HG02970 (cell line): ENCODE measurements around the gene FIGNL1.
"Not testable (repeated sequence)": the region's sequence is repeated elsewhere in the genome, so short reads cannot be mapped to it uniquely, and the experiment has no call there.

Experiments
- ATAC-seq: cut with Tn5 transposase; IDR thresholded peaks from one replicate; pipeline ENCODE4 v1.9.1; 2021; ENCODE audit warnings: mild to moderate bottlenecking, moderate library complexity, moderate number of reproducible peaks; ENCODE audit not compliant: unreplicated experiment, low FRiP score

The FIGNL1 gene

DNA sequence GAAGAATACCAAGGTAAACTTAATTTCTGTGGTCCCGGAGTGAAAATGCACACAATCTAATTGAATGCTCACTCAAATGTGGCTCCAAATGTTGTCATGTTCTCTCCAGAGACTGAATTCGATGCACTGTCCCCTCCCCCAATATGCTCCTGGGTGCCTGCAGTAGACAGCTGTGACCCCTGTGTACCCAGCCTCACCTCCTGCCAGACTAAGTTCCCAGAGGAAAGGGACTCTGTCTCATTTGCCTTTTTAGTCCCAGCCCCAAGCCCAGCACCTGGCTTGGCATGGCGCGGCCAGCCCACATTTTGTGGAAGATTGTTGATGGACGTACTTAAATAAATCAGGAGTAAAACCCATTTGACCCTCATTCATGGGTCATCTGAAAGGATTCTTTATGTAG is 21.8 kb upstream of the FIGNL1 start:
- ATAC-seq: no peak

DNA sequence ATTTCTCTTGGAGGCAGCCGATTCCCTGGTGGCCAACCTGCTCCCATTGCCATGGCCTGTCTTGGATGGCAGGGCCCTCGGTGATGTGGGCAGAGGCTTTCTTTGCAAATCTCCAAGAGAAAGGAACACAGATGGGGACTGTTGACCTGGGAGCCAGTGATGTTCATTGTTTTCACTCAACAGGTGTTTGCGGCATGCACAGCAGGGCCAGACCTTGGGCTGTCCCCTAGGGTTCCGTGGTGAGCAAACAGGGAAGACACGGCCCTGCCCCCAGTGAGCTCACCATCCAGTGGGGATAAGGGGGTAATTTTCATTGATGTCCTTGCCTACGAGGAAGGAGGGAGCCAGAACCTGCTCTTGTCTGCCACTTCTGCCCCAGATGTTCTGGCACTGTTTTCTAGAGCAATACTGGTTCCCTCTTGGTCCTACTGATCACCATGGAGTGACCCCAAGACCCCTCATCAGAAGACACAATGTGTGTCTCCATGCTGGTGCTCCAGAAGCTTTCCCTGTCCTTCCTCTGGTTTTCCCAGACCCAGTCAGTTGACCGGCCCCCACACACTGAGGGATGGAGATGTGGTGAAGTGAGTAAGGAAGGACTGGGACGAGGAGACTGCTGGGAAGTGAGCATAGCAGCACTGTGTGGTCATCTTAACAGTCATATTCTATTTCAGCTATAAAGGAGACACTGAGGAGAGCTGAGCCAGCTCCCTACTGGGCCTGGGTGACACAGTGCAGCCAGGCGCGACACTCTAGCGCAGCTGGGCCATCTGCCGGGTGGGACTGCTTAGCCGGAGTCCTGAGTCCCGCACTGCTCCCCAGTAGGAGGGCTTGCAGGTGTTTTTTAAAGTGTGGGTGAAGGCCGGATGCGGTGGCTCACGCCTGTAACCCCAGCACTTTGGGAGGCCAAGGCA is 20.4 kb upstream of the FIGNL1 start:
- ATAC-seq: no peak

DNA sequence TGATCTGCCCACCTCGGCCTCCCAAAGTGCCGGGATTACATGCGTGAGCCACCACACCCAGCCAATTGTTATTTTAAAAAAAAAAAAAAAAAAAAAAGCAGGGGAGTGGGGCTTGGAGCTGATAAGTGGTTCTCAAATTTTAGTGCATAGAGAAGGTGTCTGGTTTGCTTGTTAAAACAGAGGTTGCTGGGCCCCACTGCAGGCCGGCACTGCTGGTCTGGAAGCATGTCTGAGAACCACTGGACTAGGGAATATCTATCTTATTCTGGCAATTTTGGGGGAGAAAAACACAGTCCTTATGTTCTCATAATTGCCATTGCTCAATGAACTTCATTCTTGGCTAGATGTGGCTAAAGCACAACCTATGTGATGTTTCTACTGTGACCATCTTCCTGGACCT is 19.0 kb upstream of the FIGNL1 start:
- ATAC-seq: no peak

DNA sequence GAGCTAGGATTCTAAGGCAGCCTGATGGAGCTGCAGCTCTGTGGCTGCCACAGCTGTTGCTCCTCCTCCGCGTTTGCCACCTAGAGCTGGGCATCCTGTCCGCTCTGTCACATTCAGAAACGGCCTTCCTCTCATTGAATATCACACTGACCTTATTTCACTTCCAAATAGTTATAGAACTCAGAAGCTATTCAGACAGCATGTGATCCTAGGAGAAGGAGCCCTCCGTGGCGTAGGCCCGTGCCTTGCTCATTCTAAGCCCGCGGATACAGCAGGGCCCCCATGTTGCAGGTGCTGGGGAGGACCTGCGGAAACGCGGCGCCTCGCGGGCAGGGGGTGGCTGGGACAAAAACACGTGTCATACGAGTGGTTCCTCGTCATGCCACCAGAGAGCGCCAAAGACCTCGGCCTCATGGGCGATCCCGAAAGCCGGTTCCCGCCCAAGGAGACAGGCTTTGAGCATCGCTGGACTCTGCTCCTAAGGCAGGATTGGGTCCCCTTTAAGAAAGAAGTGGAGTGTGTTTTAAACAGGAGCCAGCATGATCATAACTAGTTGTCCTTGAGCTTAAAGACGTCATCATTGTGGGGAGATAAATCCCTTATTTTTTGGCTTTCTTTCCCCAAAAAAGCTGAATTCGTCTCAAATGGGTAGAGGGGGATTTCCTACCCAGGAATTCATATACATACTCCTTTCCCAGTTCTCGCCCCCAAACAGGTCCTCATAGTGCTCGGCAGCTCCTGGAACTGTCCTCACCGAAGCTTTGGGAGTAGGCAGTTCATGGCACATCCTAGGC is 17.9 kb upstream of the FIGNL1 start:
- ATAC-seq: peak; percentile 74

DNA sequence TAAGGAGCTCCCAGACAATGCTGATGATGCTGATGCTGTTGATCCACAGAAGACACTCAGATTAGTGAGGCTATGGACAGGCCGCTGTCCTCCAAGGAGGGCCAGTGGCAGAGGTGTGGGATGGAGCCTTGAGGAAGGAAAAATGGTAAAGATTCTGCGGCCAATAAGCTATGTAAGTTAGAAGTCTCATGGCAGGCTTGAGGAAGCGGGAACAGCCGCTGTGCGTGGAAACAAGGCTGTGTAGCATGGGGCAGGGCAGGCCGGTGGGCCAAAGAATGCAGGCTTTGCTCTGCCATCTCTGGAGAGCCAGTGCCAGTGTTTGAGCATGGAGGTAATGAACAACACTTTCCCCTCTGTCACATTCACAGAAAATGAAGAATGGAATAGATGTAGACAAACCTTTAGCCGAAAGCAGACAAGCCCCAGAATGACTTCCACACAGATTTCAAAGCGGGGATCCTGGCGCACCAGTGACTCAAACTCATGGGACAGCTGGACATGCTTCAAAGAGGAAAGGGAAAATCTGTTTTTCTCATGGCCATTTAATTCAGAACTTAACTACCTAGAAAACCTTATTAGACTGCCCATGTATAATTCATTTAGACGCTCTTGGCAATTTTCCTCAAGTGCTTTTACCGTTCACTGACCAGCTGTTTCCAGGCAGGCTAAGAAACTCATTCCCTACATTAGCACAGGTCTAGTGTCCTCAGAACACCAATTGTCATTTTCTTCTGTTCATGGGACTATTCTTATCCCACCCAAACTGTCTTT is 16.9 kb upstream of the FIGNL1 start:
- no peak for ATAC-seq

DNA sequence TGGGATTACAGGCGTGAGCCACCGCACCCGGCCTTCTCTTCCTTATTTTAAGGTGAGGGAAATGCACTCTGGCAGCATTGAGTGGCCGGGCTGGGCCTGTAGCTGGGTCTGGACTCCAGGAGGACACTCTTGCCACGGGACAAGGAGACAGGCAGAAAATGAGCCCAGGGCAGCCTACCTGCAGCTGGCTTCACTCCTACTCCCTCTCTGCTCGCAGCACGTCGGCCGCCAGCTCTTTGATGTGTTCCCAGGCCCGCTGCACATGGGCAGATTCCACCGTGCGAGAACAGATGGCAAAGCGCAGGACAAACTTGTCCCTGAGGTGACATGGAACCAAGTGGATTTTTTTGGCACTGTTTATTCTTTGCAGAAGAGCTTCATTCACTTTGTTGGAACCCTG is 12.9 kb upstream of the FIGNL1 start:
- ATAC-seq: no peak

DNA sequence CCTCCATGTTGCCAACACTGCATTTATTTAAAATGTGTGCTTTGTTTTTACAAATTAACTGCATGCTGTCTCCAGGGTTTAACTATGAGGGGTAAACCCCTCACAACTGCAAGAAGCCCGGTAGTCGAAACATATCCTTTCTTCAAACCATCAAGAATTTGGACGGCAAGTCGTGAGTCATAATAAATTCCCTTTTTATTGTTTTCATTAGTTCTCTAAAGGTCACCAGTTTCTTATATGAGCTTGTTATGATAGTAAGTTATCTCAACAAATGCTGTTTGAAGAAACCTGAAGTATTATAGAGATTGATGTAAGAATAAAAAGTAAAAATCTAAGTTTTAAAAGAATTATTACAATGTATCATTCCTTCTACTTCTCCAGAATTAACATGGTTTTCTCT is 12.2 kb upstream of the FIGNL1 start:
- ATAC-seq: no peak

DNA sequence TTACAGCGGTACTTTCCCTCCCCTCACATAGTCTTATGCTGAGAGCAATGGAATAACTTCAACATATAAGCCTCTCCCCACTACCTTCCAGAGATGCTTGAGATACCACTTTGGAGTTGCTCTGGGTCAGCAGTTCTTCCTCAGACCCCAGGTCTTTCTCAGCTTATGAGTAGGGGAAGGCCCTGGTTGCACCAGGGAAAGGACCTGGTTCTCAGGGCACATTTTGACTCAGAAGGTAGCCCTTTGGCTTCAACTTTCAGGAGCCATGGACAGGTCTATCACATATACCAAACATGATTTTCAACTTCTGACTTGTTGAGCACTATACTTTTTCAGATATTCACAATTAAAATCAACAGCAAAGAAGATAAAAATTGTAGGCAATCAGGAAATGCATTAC is 11.5 kb upstream of the FIGNL1 start:
- no peak for ATAC-seq

DNA sequence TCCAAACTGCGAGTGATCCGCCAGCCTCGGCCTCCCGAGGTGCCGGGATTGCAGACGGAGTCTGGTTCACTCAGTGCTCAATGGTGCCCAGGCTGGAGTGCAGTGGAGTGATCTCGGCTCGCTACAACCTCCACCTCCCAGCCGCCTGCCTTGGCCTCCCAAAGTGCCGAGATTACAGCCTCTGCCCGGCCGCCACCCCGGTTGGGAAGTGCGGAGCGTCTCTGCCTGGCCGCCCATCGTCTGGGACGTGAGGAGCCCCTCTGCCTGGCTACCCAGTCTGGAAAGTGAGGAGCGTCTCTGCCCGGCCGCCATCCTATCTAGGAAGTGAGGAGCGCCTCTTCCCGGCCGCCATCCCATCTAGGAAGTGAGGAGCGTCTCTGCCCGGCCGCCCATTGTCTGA is 9.0 kb upstream of the FIGNL1 start:
- ATAC-seq: not testable (repeated sequence)

DNA sequence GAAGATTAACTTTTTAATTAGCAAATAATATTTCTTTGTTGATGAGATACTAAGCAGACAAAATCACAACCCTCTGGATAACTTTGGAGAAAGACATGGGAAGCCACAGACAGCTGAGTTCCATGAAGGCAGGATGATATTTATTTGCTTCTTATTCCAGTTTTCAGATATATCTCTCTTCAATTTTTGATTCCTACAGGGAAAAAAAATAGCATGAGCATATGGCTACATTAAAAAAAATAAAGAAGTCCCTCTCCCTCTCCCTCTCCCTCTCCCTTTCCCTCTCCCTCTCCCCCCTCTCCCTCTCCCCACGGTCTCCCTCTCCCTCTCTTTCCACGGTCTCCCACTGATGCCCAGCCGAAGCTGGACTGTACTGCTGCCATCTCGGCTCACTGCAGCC is 8.5 kb upstream of the FIGNL1 start:
- not testable (repeated sequence) for ATAC-seq

DNA sequence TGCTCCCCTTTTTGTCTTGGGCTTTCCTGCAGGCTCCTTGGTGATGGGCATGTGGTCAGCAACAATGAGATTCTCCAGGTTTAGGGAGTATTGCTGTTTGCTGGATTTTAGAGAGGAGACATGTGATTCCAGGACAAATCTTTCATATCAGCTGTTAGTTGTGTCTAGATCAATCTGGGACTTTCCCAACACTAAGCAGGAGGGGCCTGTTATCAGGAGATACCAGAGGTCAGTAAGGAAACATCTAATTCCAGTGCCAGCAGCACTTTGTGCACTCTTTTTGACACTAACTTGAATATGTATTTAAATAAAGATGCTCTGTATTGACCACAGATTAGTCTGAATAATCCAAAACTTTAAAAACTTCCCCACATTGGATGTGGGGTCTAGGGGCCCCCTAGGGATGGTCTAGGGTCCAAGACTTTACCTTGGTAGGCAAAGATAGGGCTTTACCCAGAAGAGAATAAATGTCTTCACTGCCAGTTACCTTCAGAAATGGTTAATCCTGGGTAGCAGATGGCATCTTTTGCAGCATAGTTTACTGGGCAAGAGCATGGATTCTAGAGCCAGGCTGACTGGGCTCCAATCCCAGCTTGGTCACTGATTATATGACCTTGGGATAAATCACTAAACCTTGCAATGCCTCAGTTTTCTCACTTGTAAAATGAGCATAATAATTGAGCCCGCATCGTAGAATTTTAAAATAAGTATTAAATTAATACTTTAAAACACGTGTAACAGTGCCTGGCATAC is 6.4 kb upstream of the FIGNL1 start:
- no peak for ATAC-seq

DNA sequence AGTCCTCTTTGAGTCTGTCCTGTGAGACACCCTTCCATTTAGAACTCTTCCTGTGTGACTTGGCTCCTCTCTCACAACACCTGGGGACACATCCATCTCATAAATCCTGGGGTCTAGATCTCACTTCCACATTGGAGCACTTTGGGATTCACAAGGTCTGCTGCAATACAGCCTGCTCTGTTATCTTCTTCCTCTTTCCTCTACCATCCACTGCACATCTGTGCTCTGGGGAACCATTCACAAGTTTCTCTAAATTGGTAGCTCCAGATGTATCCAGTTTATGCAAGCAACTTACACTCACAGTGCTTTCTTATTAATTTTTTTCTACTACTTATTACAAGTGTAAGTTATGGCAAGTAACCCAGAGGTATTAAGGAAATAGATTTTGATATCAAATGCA is 5.5 kb upstream of the FIGNL1 start:
- ATAC-seq: no peak

DNA sequence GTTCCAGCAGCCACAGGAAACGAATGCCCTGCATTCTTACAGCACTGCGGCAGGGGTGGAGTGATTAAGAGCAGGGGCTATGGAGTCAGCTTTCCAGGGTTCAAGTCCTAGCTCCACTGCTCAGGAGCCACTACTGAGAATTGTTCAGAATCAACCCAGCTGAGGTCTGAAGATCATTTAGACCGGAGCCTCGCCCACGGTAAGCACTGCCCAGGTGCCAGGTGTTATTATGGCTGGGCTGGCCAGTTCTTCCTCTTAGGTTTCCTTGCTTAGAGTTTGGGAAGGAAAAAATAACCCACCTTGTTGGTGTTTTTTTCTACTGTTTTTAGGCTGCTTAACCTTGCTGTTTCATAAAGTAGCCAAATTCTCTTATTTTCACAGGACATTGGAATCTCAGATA is 4.8 kb upstream of the FIGNL1 start:
- ATAC-seq: no peak

DNA sequence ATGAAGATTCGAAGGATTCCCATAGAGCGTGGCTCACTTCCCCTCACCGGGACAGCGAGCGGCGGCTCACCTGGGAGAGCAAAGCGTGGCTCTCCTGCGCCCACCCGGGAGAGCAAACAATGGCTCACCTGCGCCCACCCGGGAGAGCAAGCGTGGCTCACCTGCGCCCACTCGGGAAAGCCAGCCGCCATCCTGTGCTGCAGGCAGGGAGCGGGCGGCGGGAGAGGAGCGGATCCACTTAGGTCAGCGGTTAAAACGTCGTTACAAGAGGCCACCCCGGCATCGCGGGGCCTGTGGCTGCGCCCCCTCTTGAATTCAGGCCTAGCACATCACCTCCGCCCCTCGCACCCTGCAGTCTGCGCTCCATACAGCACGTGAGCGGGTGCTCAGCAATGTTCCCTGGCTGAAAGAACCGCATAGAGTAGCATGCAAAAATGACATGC is 461 bp upstream of the FIGNL1 start:
- peak; percentile 15 for ATAC-seq

DNA sequence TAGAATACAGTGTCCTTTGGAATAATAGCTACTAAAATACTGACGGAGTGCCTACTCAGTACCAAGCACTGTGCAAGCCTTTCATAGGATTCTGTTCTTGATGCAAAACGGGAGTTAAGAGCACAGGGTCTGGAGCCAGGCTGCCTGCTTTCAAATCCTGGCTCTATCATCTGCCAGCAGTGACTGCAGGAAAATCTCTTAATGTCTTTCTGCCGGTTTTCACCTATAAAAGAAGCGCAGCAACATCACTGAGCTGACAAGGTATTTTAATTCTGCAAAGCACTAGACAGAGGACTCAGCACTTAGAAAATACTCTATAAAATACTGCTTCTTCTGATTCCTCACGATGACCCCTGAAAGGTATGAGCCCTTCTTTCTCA is 659 bp downstream of the FIGNL1 start:
- no peak for ATAC-seq

DNA sequence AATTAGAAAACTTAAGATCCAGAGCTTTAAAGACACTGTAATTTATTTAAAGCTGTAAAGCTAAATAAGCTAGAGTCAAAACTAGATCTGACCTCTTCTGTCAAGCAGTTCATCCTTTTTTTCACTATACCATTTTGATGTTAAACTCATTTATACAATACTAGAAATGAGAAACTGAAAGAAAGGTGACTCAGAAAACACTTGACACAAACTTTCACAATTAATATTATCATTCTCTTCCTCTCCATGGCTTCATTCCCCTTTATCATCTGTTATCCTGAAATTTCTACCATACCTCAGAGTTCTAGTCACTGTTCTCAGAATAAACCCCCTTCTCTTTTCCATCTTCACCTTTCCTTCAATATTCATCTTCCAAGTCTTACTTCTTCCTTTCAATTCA is 1.3 kb downstream of the FIGNL1 start:
- no peak for ATAC-seq

DNA sequence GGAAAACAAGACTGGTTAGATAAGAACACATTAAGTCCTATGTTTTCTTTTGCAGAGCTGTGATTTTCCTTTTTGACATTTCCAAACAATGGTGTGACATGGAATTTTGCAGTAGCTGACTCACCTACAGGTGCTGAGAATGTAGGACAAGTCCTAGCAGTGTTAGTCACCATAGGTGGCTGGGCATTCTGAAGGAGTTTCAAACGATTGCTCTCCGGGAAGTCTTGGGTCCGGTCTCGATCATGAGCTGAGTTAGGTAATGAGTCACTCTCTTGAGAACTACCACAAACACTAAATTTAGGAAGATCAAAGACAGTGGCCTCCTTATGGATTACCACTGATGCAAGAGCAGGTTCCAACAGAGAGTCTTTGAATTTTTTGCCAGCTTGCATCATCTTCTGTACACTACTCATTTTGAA is 3.6 kb downstream of the FIGNL1 start:
- ATAC-seq: no peak

DNA sequence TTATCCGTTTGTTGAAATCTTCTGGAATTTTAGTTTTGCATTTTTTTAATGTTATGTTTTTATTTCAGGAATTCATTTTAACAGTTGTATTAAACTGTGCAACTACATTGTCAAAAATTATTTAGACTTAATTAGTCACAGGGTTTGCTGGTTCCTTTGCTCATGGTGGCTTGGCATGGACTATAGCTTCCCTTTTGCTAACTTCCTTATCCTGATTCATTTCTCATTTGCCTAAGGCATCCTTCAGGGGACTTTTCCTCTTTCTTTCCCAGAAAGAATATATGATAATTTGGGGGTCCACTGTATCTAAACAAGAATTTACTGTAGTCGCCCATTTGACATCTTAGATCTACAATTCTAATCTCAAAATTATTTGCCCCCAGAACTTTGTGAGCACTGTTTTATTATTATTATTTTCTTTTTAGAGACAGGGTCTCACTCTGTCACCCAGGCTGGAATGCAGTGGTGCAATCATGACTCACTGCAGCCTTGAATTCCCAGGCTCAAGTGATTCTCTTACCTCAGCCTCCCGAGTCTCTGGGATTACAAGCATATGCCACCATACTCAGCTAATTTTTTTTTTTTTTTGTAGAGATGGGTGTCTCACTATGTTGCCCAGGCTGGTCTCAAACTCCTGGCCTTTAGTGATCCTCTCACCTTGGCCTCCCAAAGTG is 13.9 kb downstream of the FIGNL1 start:
- no peak for ATAC-seq

DNA sequence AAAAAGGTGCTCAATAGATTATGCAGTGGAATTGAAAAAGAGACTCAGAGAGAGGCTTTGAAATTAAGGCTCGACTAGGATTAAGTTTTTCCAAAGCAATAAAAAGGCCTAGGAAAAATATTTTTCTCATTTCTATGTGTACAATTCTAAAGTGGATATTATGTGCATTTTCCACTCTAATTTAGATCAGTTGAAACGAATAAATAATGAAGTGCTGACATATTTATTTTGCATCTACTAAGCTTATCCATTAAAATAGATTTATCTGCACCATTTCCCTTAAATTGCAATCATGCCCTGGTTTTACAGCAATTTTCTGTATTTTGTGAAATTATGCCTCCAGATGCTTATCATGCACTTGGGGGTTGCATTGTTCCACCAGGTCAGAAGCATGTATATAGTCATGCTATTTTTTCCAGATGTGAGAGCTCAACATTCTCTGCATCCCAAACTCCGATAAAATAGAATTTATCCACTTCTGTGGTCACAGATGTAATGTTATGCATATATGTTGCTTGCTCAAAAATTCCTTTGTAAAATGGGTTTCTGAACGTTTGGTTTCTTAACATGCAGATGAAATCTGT is 18.3 kb downstream of the FIGNL1 start:
- ATAC-seq: no peak
